Ascending aorta (tissue), 2 donors: Measurements from ENCODE around the gene MCM3AP. TPM values are rescaled to one million over a fixed set of nuclear protein-coding genes. Genes with fewer than 3 reads are reported as not detected.

Experiments used
- DNase-seq, 2 donors: peaks; one replicate each; pipeline ENCODE4 v3.0.0-alpha.2; 2019; ENCODE audit warnings: low spot score in 2 of 2
- H3K27ac ChIP-seq, 2 donors: fragments of 200-600 bp; sonication (generic); one replicate each; pipeline ENCODE4 v1.5.1; 2016 to 2017; ENCODE audit warnings: mild to moderate bottlenecking in 1 of 2
- H3K27me3 ChIP-seq: fragments of 200-600 bp; sonication (generic); one replicate; pipeline ENCODE4 v1.5.1; 2017
- H3K36me3 ChIP-seq, 2 donors: fragments of 200-600 bp; sonication (generic); one replicate each; pipeline ENCODE4 v1.5.1; 2016
- H3K4me1 ChIP-seq, 2 donors: fragments of 200-600 bp; sonication (generic); one replicate each; pipeline ENCODE4 v1.5.1; 2016 to 2017; ENCODE audit warnings: mild to moderate bottlenecking in 1 of 2
- H3K4me3 ChIP-seq, 2 donors: fragments of 200-600 bp; sonication (generic); one replicate each; pipeline ENCODE4 v1.5.1; 2016 to 2017; ENCODE audit warnings: mild to moderate bottlenecking in 1 of 2
- H3K9me3 ChIP-seq, 2 donors: fragments of 200-600 bp; sonication (generic); one replicate each; pipeline ENCODE4 v1.5.1; 2016
- intact Hi-C: fragments of 100-400 bp; cut with DNase I; formaldehyde crosslinking; loops from one replicate; pipeline ENCODE4 v1.15.1; 2023
- total RNA-seq: library from RNA; depleted of rRNA; stranded (reverse); fragments of >200 nt; gene quantifications from one replicate; pipeline ENCODE4 v1.1.0, GENCODE V29; 2016
- TF ChIP-seq, protein P1 (sequence below), 3 experiments: fragments of 200-600 bp in 2 of 3; fragments of 450-650 bp in 1 of 3; sonication (generic) in 2 of 3; IDR thresholded peaks; one replicate each; pipeline ENCODE4 v1.5.1; 2016 to 2019; ENCODE audit warnings: antibody characterized with exemption in 3 of 3, mild to moderate bottlenecking in 1 of 3, moderate library complexity in 1 of 3

Gene MCM3AP
- total RNA-seq, 1 donor from 2014 or later: 121 TPM

DNA sequence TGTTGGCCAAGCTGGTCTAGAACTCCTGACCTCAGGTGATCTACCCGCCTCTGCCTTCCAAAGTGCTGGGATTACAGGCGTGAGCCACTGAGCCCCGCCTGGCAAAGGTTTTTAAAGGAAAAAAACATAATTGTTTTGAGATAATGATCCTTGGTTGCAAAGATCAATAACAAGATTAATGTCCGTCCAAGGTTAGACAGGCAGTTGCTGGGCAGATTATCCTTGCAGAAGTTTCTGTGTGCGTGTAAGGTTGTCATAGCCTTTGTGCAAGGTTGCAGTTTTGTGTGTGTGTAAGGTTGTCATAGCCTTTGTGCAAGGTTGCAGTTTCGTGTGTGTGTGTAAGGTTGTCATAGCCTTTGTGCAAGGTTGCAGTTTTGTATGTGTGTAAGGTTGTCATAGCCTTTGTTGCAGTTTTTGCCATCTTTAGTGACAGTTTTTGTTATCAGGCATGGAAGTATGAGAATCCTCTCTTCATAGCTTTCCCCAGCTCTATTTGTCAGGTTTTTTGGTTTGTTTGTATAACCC lies 4.3 kb upstream of the MCM3AP start:
- no peak for DNase-seq
- TF ChIP-seq, protein P1, sequence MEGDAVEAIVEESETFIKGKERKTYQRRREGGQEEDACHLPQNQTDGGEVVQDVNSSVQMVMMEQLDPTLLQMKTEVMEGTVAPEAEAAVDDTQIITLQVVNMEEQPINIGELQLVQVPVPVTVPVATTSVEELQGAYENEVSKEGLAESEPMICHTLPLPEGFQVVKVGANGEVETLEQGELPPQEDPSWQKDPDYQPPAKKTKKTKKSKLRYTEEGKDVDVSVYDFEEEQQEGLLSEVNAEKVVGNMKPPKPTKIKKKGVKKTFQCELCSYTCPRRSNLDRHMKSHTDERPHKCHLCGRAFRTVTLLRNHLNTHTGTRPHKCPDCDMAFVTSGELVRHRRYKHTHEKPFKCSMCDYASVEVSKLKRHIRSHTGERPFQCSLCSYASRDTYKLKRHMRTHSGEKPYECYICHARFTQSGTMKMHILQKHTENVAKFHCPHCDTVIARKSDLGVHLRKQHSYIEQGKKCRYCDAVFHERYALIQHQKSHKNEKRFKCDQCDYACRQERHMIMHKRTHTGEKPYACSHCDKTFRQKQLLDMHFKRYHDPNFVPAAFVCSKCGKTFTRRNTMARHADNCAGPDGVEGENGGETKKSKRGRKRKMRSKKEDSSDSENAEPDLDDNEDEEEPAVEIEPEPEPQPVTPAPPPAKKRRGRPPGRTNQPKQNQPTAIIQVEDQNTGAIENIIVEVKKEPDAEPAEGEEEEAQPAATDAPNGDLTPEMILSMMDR (IDR thresholded peaks at IDR 0.05): no peak
- H3K4me3 ChIP-seq: no peak overlapping the region
- H3K27me3 ChIP-seq: no peaks in the 10 kb centered on the region
- intact Hi-C loops: loop anchor here (10.0 kb wide), 1 partner anchor 315 kb away; no protein-coding TSS in a partner anchor
- no peaks in the 10 kb centered on the region for H3K9me3 ChIP-seq
- peaks cover 3 to 8% of the 10 kb centered on the region in 2 donors for H3K36me3 ChIP-seq
- no peak overlapping the region for H3K27ac ChIP-seq
- peaks cover 6% of the 10 kb centered on the region in 2 donors for H3K4me1 ChIP-seq

DNA sequence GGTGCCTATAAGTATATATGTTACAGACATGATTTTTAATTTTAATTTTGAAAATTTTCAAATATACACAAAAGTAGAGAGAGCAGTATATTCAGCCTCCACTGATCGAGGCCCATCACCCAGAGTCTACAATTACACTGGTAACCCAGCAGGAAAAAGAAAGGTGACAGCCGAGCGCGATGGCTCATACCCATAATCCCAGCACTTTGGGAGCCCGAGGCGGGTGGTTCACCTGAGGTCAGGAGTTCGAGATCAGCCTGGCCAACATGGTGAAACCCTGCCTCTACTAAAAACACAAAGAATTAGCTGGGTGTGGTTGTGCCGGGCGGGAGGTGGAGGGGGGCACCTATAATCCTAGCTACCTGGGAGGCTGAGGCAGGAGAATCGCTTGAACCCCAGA lies 2.1 kb upstream of the MCM3AP start:
- Histone ChIP-seq H3K9me3 (no peaks in the 10 kb centered on the region), H3K36me3 (peaks cover 8 to 15% of the 10 kb centered on the region in 2 donors), H3K27ac (no peak overlapping the region), H3K27me3 (no peaks in the 10 kb centered on the region), H3K4me3 (peak overlapping the region in 1 of 2 donors; percentile 92), H3K4me1 (peaks cover 15 to 28% of the 10 kb centered on the region in 2 donors)
- TF ChIP-seq, protein P1 (IDR thresholded peaks at IDR 0.05): no peak
- no peak for DNase-seq
- intact Hi-C loops: loop anchor here (10.0 kb wide), 1 partner anchor 313 kb away; no protein-coding TSS in a partner anchor

DNA sequence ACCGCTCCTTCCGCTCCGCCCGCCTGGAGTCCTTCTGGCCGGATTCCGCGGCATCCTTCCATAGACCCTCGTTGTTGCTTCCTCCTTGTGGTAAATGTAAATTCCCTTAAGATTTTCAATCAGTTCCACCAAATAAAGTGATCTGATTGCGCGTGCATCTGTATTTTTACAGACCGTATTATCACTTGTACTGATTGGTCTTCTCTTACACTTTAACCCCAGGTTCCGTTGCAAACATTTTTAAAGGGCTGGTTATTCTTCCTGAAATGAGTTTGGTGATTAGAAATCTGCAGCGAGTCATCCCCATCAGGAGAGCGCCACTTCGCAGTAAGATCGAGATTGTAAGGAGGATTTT lies 1.2 kb upstream of the MCM3AP start:
- H3K9me3 ChIP-seq: no peaks in the 10 kb centered on the region
- TF ChIP-seq, protein P1 (IDR thresholded peaks at IDR 0.05): no peak
- DNase-seq: no peak

DNA sequence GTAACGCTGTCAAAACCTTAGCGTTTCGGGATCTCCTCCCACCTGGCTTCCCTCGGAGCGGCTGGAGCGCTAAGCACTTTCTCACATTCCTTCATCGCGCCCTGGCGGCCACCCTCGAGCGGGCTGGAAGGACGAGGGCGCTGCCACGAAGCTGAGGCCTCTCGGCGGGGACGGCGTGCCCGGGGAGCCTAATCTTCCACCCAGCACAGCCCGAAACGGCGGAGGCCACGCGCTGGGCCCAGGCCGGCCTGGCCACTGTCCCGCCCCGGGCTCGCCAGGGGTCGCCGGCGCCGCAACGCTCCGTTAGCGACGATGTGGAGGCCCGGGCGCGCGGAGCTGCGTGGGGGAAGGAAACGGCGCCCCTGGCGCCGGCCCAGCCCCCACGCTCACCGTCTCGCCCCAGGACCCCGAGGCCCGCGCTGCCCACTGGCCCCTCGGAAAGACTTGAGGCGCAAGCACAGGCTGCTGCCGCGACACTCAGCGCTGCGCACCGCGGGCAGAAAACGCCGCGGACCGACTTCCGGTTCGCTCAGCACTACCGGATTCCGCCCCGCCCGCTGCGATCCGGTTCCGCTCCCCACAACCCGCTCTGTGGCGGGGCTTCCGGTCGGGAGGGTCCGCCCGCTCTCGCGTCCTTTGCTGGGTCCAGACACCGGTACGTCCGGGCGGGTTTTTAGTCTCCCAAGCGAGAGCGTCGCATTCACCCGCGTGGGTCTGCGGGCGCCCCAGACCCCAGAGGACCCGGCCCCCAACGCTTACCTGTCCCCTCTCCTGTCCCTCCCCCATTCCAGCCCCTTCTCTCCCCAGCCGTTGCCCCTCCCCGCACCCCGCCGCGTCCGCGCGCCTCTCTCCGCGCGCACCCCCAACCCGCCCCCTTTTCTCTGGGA lies 593 bp upstream of the MCM3AP start, which contains the start of gene YBEY:
YBEY (plus strand) TSS at position 582 of the 887 bp plus-strand sequence. CDS start 572 bp downstream, outside the sequence.
- Histone ChIP-seq H3K27ac (peak within 1 kb of the TSS; percentile 92 to 96), H3K36me3 (peaks cover 5 to 18% of the 10 kb centered on the region in 2 donors), H3K4me3 (peak within 1 kb of the TSS; percentile 72 to 92), H3K27me3 (no peaks in the 10 kb centered on the region), H3K4me1 (peaks cover 19 to 30% of the 10 kb centered on the region in 2 donors), H3K9me3 (no peaks in the 10 kb centered on the region)
- intact Hi-C loops: loop anchor here (1.0 to 10.0 kb wide), 3 partner anchors 38 to 311 kb away; partner anchors contain the start of gene PCNT
- TF ChIP-seq, protein P1 (IDR thresholded peaks at IDR 0.05): peak; percentile 18 to 43 (median 34)
- peak; percentile 38 to 92 for DNase-seq

More for the DNA sequence above, 1.2 kb upstream of the MCM3AP start:
- Histone ChIP-seq H3K4me1 (peaks cover 18 to 30% of the 10 kb centered on the region in 2 donors), H3K4me3 (peak overlapping the region; percentile 72 to 92), H3K27ac (peak overlapping the region; percentile 92 to 96), H3K27me3 (no peaks in the 10 kb centered on the region), H3K36me3 (peaks cover 4 to 21% of the 10 kb centered on the region in 2 donors)
- intact Hi-C loops: loop anchor here (1.0 to 10.0 kb wide), 3 partner anchors 38 to 312 kb away; partner anchors contain the start of gene PCNT

DNA sequence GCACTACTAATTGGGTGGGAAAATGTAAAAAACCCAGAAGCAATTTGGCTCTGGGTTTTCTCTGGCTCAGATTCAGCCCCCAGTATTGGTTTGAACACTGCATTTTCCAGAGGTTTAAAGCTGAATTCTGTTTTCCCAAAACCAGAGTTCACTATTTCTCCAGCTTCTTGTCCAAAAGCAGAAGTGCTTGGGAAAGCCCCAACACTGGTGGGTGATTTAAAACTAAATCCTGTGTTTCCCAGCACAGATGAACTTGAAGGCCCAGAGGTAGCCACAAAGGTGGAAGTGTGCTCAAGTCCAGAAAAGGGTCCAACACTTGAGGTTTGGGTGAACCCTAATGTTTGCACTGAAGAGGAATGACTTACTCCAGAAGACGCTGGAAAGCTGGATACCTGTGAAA lies 678 bp downstream of the MCM3AP start:
- DNase-seq: no peak
- H3K9me3 ChIP-seq: no peaks in the 10 kb centered on the region
- no peaks in the 10 kb centered on the region for H3K27me3 ChIP-seq
- H3K4me3 ChIP-seq: peak overlapping the region; percentile 72 to 92
- TF ChIP-seq, protein P1 (IDR thresholded peaks at IDR 0.05): no peak
- peaks cover 19 to 30% of the 10 kb centered on the region in 2 donors for H3K4me1 ChIP-seq
- intact Hi-C loops: loop anchor here (10.0 kb wide), 1 partner anchor 310 kb away; no protein-coding TSS in a partner anchor
- peaks cover 15 to 28% of the 10 kb centered on the region in 2 donors for H3K36me3 ChIP-seq
- peak overlapping the region; percentile 21 to 96 for H3K27ac ChIP-seq
